Measurements from ENCODE around the gene IFI27L1. TPM values are rescaled to one million over a fixed set of nuclear protein-coding genes. Genes with fewer than 3 reads are reported as not detected.

Gene IFI27L1
- total RNA-seq, 2 donors from 2014 or later: 11.2 to 21.7 TPM

GRCh38 chr14:94104731-94105130, 23.6 kb downstream of the IFI27L1 start:
- intact Hi-C loops (cut with DNase I): no loop called here

GRCh38 chr14:94109915-94110250, 28.8 kb downstream of the IFI27L1 start:
- no peak for DNase-seq (ENCODE audit: low spot score)
- intact Hi-C loops (cut with DNase I): loop anchor here in 1 of 2 donors (2.0 kb wide), 1 partner anchor 69 kb away; no protein-coding TSS in a partner anchor

More at GRCh38 chr14:94104731-94105130, 23.6 kb downstream of the IFI27L1 start:
- no peak for DNase-seq (ENCODE audit: low spot score)

GRCh38 chr14:94110552-94111181, 29.6 kb downstream of the IFI27L1 start, which contains the start of gene IFI27:
IFI27 (plus strand) TSS chr14:94110736.
- intact Hi-C loops (cut with DNase I): no loop called here
- DNase-seq (ENCODE audit: low spot score): no peak

- DNase-seq (ENCODE audit: low spot score): no peak
- intact Hi-C loops (cut with DNase I): no loop called here
Measured at GRCh38 chr14:94111276-94112095, 30.4 kb downstream of the IFI27L1 start.

- intact Hi-C loops (cut with DNase I): no loop called here
- no peak for DNase-seq (ENCODE audit: low spot score)
Measured at GRCh38 chr14:94112513-94113063, 31.5 kb downstream of the IFI27L1 start.

GRCh38 chr14:94113073-94113472, 32.0 kb downstream of the IFI27L1 start:
- intact Hi-C loops (cut with DNase I): no loop called here

GRCh38 chr14:94113490-94113889, 32.4 kb downstream of the IFI27L1 start:
- no peak for DNase-seq (ENCODE audit: low spot score)
- intact Hi-C loops (cut with DNase I): no loop called here

More at GRCh38 chr14:94113073-94113472, 32.0 kb downstream of the IFI27L1 start:
- DNase-seq (ENCODE audit: low spot score): no peak

- no peak for DNase-seq (ENCODE audit: low spot score)
- intact Hi-C loops (cut with DNase I): no loop called here
Measured at GRCh38 chr14:94113908-94114588, 32.9 kb downstream of the IFI27L1 start.

- no peak for DNase-seq (ENCODE audit: low spot score)
- intact Hi-C loops (cut with DNase I): no loop called here
Measured at GRCh38 chr14:94114589-94115057, 33.5 kb downstream of the IFI27L1 start.

- no peak for DNase-seq (ENCODE audit: low spot score)
- intact Hi-C loops (cut with DNase I): no loop called here
Measured at GRCh38 chr14:94115058-94115591, 34.0 kb downstream of the IFI27L1 start.

- intact Hi-C loops (cut with DNase I): no loop called here
- no peak for DNase-seq (ENCODE audit: low spot score)
Measured at GRCh38 chr14:94115631-94116030, 34.5 kb downstream of the IFI27L1 start.

GRCh38 chr14:94116701-94117100, 35.6 kb downstream of the IFI27L1 start:
- no peak for DNase-seq (ENCODE audit: low spot score)
- intact Hi-C loops (cut with DNase I): no loop called here

- no peak for DNase-seq (ENCODE audit: low spot score)
Measured at GRCh38 chr14:94117856-94118255, 36.7 kb downstream of the IFI27L1 start.

GRCh38 chr14:94119071-94119470, 38.0 kb downstream of the IFI27L1 start:
- intact Hi-C loops (cut with DNase I): no loop called here
- DNase-seq (ENCODE audit: low spot score): peak; percentile 38

More at GRCh38 chr14:94117856-94118255, 36.7 kb downstream of the IFI27L1 start:
- intact Hi-C loops (cut with DNase I): no loop called here

- DNase-seq (ENCODE audit: low spot score): peak; percentile 49
- intact Hi-C loops (cut with DNase I): no loop called here
Measured at GRCh38 chr14:94120667-94121340, 39.7 kb downstream of the IFI27L1 start.

- DNase-seq (ENCODE audit: low spot score): peak; percentile 54
- intact Hi-C loops (cut with DNase I): no loop called here
Measured at GRCh38 chr14:94121485-94121884, 40.4 kb downstream of the IFI27L1 start.

GRCh38 chr14:94122438-94122837, 41.3 kb downstream of the IFI27L1 start:
- intact Hi-C loops (cut with DNase I): no loop called here
- no peak for DNase-seq (ENCODE audit: low spot score)

- DNase-seq (ENCODE audit: low spot score): no peak
- intact Hi-C loops (cut with DNase I): no loop called here
Measured at GRCh38 chr14:94123296-94123695, 42.2 kb downstream of the IFI27L1 start.

GRCh38 chr14:94123868-94124267, 42.8 kb downstream of the IFI27L1 start:
- intact Hi-C loops (cut with DNase I): no loop called here
- DNase-seq (ENCODE audit: low spot score): no peak

All from posterior vena cava (tissue), 2 donors.